Measurements from ENCODE around the gene GPR3.

GRCh38 chr1:27430903-27431600 lies 38.6 kb downstream of the GPR3 start:
- TF ChIP-seq EZH2 (IDR thresholded peaks at IDR 0.05; ENCODE audit: borderline replicate concordance, low read depth, low read length, severe bottlenecking) (no peak), CTCF (IDR thresholded peaks at IDR 0.05; ENCODE audit: extremely low read depth in 1 of 2, insufficient read depth in 1 of 2, low read depth in 1 of 2, low read length in 2 of 2) (no peak), MAX (IDR thresholded peaks at IDR 0.05; ENCODE audit: insufficient read depth, insufficient read length) (no peak), POLR2A (IDR thresholded peaks at IDR 0.05; ENCODE audit: low read depth, low read length) (no peak), MYC (IDR thresholded peaks at IDR 0.05; ENCODE audit: low read depth, low read length) (no peak)
